HCEC 1CT (cell line): ENCODE measurements around the gene IRF2BPL.

Experiments used
- DNase-seq: peaks from one replicate; pipeline ENCODE4 v3.0.0-alpha.2; 2017

The IRF2BPL gene

GRCh38 chr14:77028384-77029231, at the start of gene IRF2BPL:
Gene IRF2BPL, minus strand, starts transcription at chr14:77028708. Its CDS starts 916 bp downstream, at chr14:77027792.
- peak; percentile 98 for DNase-seq

GRCh38 chr14:77077040-77077439, 48.5 kb upstream of the IRF2BPL start:
- DNase-seq = no peak

GRCh38 chr14:77076113-77076631, 47.7 kb upstream of the IRF2BPL start:
- peak; percentile 22 for DNase-seq

GRCh38 chr14:77074969-77075368, 46.5 kb upstream of the IRF2BPL start:
- DNase-seq = no peak

GRCh38 chr14:77071938-77072388, 43.5 kb upstream of the IRF2BPL start:
- peak; percentile 21 for DNase-seq

GRCh38 chr14:77069551-77069950, 41.0 kb upstream of the IRF2BPL start:
- no peak for DNase-seq

- no peak for DNase-seq
Observed at GRCh38 chr14:77068517-77069200, 40.2 kb upstream of the IRF2BPL start.

- DNase-seq = peak; percentile 54
Observed at GRCh38 chr14:77067632-77068516, 39.4 kb upstream of the IRF2BPL start.

GRCh38 chr14:77066578-77067172, 38.2 kb upstream of the IRF2BPL start:
- DNase-seq = no peak

GRCh38 chr14:77065851-77066577, 37.5 kb upstream of the IRF2BPL start:
- no peak for DNase-seq

- DNase-seq = no peak
Observed at GRCh38 chr14:77064521-77065178, 36.1 kb upstream of the IRF2BPL start.

GRCh38 chr14:77063571-77064171, 35.2 kb upstream of the IRF2BPL start:
- DNase-seq = no peak

GRCh38 chr14:77062261-77062660, 33.8 kb upstream of the IRF2BPL start:
- DNase-seq = no peak

GRCh38 chr14:77061630-77062257, 33.2 kb upstream of the IRF2BPL start:
- DNase-seq = no peak

GRCh38 chr14:77059276-77059915, 30.9 kb upstream of the IRF2BPL start:
- peak; percentile 94 for DNase-seq

- no peak for DNase-seq
Observed at GRCh38 chr14:77058785-77059184, 30.3 kb upstream of the IRF2BPL start.

GRCh38 chr14:77058117-77058516, 29.6 kb upstream of the IRF2BPL start:
- no peak for DNase-seq

- DNase-seq = no peak
Observed at GRCh38 chr14:77055981-77056380, 27.5 kb upstream of the IRF2BPL start.

- DNase-seq = no peak
Observed at GRCh38 chr14:77055306-77055705, 26.8 kb upstream of the IRF2BPL start.
